Measurements from ENCODE around the gene LILRA1.
"Not testable (repeated sequence)": the region's sequence is repeated elsewhere in the genome, so short reads cannot be mapped to it uniquely, and the experiment has no call there.

Gene LILRA1

GRCh38 chr19:54577334-54577733 lies 16.1 kb upstream of the LILRA1 start:
- no peak for DNase-seq (ENCODE audit: low spot score)

GRCh38 chr19:54578268-54578667 lies 15.2 kb upstream of the LILRA1 start:
- not testable (repeated sequence) for DNase-seq (ENCODE audit: low spot score)

- no peak for DNase-seq (ENCODE audit: low spot score)
These were observed 7.0 kb upstream of the LILRA1 start for GRCh38 chr19:54586397-54586796.

GRCh38 chr19:54587026-54587425 lies 6.4 kb upstream of the LILRA1 start:
- no peak for DNase-seq (ENCODE audit: low spot score)

GRCh38 chr19:54593931-54594626 lies 647 bp downstream of the LILRA1 start:
- DNase-seq (ENCODE audit: low spot score), result not testable (repeated sequence)

- no peak for DNase-seq (ENCODE audit: low spot score)
These were observed 1.3 kb downstream of the LILRA1 start for GRCh38 chr19:54594737-54595136.

- DNase-seq (ENCODE audit: low spot score), result not testable (repeated sequence)
These were observed 2.4 kb downstream of the LILRA1 start for GRCh38 chr19:54595680-54596436.

- no peak for DNase-seq (ENCODE audit: low spot score)
These were observed 6.8 kb downstream of the LILRA1 start for GRCh38 chr19:54600212-54600611.

- DNase-seq (ENCODE audit: low spot score), result no peak
These were observed 12.8 kb downstream of the LILRA1 start for GRCh38 chr19:54606230-54606629.

GRCh38 chr19:54606891-54607784 lies 13.7 kb downstream of the LILRA1 start:
- DNase-seq (ENCODE audit: low spot score), result peak; percentile 69

GRCh38 chr19:54607785-54608150 lies 14.3 kb downstream of the LILRA1 start:
- DNase-seq (ENCODE audit: low spot score), result no peak

GRCh38 chr19:54608205-54608604 lies 14.8 kb downstream of the LILRA1 start:
- no peak for DNase-seq (ENCODE audit: low spot score)

- DNase-seq (ENCODE audit: low spot score), result no peak
These were observed 15.4 kb downstream of the LILRA1 start for GRCh38 chr19:54608792-54609191.

GRCh38 chr19:54609356-54609791 lies 15.9 kb downstream of the LILRA1 start:
- no peak for DNase-seq (ENCODE audit: low spot score)

GRCh38 chr19:54612428-54612827 lies 19.0 kb downstream of the LILRA1 start:
- no peak for DNase-seq (ENCODE audit: low spot score)

- DNase-seq (ENCODE audit: low spot score), result no peak
These were observed 21.3 kb downstream of the LILRA1 start for GRCh38 chr19:54614726-54615125.

GRCh38 chr19:54616057-54616456 lies 22.6 kb downstream of the LILRA1 start:
- no peak for DNase-seq (ENCODE audit: low spot score)

GRCh38 chr19:54616821-54617560 lies 23.6 kb downstream of the LILRA1 start:
- DNase-seq (ENCODE audit: low spot score), result no peak

- DNase-seq (ENCODE audit: low spot score), result no peak
These were observed 27.0 kb downstream of the LILRA1 start for GRCh38 chr19:54620464-54620863.

- no peak for DNase-seq (ENCODE audit: low spot score)
These were observed 29.0 kb downstream of the LILRA1 start for GRCh38 chr19:54622431-54622830.

- not testable (repeated sequence) for DNase-seq (ENCODE audit: low spot score)
These were observed 30.8 kb downstream of the LILRA1 start for GRCh38 chr19:54624234-54624633.

Measured in putamen (tissue), 1 donor.